DOHH2 (cell line): ENCODE data around the gene LRRN1.
"Not testable (repeated sequence)": the region's sequence is repeated elsewhere in the genome, so short reads cannot be mapped to it uniquely, and the experiment has no call there.

Experiments
- EZH2phosphoT487 ChIP-seq: fragments of 200-600 bp; sonication (generic); IDR thresholded peaks from 2 replicates; pipeline ENCODE4 v1.6.1; 2017; ENCODE audit warnings: borderline replicate concordance, mild to moderate bottlenecking, antibody characterized with exemption, low read length, moderate library complexity, mixed read lengths
- TF ChIP-seq, protein P1 (sequence below): fragments of 200-600 bp; sonication (generic); IDR thresholded peaks from one replicate; pipeline ENCODE4 v1.5.1; 2014; ENCODE audit warnings: antibody characterized with exemption, mild to moderate bottlenecking, low read depth, low read length; ENCODE audit not compliant: poor library complexity, severe bottlenecking

DNA sequence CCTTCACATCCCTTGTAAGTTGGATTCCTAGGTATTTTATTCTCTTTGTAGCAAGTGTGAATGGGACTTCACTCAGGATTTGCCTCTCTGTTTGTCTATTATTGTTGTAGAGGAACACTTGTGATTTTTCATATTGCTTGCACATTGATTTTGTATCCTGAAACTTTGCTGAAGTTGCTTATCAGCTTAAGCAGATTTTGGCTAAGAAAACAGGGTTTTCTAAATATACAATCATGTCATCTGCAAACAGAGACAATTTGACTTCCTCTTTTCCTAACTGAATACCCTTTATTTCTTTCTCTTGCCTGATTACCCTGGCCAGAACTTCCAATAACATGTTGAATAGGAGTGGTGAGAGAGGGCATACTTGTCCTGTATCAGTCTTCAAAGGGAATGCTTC is 88.1 kb downstream of the LRRN1 start:
- TF ChIP-seq, protein P1, sequence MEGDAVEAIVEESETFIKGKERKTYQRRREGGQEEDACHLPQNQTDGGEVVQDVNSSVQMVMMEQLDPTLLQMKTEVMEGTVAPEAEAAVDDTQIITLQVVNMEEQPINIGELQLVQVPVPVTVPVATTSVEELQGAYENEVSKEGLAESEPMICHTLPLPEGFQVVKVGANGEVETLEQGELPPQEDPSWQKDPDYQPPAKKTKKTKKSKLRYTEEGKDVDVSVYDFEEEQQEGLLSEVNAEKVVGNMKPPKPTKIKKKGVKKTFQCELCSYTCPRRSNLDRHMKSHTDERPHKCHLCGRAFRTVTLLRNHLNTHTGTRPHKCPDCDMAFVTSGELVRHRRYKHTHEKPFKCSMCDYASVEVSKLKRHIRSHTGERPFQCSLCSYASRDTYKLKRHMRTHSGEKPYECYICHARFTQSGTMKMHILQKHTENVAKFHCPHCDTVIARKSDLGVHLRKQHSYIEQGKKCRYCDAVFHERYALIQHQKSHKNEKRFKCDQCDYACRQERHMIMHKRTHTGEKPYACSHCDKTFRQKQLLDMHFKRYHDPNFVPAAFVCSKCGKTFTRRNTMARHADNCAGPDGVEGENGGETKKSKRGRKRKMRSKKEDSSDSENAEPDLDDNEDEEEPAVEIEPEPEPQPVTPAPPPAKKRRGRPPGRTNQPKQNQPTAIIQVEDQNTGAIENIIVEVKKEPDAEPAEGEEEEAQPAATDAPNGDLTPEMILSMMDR = not testable (repeated sequence)
- not testable (repeated sequence) for TF ChIP-seq EZH2phosphoT487
